CD4-positive, alpha-beta T cell treated with Interleukin-15 for 4 hours (primary cell): ENCODE data around the gene RNASE12.
"Not testable (repeated sequence)": the region's sequence is repeated elsewhere in the genome, so short reads cannot be mapped to it uniquely, and the experiment has no call there.

Experiments
- DNase-seq: peaks from one replicate; pipeline ENCODE4 v3.0.0-alpha.2; 2020; ENCODE audit warnings: low spot score

RNASE12 gene, protein sequence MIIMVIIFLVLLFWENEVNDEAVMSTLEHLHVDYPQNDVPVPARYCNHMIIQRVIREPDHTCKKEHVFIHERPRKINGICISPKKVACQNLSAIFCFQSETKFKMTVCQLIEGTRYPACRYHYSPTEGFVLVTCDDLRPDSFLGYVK

DNA sequence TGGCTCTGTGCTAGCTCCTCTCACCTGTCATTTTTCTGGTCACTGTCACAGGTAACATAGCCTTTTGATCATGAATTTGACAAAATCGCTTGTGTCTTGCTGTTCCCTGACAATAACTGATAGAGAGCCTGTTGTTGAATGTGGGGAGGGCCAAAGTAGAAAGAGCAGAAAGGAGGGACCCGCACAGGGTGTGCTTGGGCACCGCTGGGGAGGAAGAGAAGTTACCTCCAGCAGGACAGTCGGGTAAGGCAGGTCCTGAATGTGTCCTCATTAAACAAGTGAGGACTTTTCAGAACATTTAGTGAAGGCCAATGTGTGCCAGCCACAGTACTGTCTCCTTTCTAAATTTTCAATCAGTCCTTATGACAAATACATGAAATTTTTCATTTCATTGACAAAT is at the start of gene RNASE12:
Gene RNASE12, minus strand, starts transcription at position 142 of the 400 bp plus-strand sequence. CDS start 653 bp downstream, outside the sequence.
- DNase-seq, result no peak

DNA sequence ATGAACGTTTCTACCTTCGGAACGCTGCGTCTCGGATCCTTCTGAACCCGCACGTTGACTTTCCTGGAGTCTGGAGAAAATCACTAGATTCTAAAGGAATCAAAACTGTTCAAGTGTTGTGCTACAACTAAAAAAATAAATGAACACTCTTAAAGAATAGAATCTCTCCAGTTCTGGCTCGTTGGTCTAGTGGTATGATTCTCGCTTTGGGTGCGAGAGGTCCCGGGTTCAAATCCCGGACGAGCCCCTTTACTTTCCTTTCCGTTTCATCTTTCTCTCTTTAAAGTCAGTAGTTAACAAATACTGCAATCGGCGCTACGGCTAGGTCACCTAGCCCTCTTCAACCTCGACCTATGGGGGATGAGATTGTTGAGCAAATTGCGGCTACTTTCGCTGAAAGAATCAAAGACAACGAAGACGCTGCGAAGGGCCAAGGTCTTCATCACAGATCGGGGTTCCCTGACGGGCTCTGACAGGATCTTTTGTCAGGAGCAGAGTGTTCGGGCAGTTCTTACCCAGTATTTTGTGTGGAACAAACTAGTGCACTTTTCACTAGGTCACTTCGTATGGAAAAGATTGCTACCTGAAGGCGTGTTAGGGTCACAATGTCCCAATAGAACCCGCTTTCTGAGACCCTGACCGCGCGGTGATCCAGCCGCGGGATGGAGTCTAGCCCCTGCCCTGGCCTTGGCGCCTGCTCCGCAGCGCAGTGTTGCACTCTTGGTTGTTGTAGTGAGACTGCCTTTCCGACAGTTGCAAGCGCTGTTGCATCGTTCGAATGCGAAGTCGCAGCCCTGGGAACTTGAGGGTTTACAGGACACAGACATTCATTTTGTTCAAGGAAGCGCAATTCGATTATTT is 41.9 kb upstream of the RNASE12 start:
- peak; percentile 70 for DNase-seq

DNA sequence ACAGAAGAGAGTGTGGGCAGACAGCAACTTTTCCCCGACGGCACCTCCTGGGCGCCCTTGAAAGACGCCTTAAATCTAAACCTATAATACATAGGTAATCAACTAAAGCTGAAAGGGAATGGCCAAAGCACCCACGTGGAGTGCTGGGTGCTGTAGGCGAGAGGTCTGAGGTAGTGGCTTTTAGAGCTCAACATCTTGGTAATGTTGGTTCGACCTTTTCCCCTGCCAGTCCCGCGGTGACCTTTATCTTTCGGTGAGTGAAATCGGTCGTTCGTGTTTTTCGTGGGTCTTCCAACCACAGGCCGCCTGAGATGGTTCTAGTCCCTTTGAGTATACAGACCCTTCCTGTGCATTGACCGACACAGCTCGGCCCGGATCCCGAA is 41.3 kb upstream of the RNASE12 start:
- no peak for DNase-seq

DNA sequence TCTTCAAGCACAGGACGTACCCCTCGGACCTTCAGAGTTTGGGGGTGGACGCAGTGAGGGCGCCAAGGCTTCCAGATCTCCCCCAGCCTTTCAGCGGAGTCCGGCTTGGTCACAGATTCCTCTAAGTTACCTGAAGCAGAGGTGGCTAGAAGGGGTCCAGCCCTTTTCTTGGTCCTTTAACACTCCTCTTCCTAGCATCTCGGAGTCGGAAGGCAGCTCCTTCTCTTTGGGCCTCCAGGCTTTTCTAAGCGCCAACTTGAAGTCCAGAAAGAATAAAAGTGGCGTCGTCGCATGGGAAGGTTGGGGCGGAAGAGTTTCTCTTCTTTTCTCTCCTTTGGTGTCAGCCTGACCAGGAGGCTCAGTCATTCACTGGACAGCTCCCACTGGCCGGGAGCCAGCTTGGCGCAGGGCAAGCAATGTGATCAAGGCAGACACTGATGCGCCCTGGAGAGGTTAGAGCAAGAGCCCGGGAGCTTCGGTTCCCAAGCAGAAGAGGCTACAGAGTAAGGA is 40.8 kb upstream of the RNASE12 start:
- no peak for DNase-seq

DNA sequence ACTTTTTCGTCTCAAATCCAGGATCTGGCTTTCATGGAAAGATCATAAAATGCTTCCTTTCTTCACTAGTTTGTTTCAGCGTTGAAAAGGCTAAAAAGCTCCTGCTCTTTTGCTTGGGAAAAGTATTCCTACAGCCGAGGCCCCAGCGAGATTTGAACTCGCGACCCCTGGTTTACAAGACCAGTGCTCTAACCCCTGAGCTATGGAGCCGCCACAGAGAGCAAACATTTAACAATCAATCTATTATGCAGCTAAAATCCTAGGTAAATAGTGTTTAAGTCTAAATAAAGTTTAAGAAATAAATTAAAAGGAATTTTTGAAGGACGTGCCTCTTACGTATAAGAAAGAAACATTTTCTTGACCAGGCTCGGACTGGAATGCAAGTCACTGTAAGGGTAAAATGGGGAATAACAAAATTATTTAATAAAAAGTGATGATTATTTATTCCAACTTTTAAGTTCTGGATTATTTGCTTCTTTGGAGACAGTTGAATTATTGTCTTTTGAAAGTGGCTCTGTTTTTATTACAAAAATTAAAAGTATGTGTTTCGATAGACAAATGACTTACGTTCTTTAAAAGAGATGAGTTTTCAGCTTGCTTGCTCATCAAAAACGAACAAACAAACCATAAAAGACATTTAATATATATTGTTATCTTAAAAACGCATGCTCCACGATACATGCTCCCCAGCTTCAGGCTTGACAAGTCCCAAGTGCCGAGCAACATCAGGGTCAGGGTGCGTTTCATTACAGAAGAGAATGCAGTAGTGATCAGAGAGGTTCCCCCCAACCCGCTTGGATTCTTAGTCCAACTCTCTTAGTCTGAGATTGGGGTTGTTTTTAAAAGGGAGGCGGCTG is 40.1 kb upstream of the RNASE12 start:
- peak; percentile 48 for DNase-seq

DNA sequence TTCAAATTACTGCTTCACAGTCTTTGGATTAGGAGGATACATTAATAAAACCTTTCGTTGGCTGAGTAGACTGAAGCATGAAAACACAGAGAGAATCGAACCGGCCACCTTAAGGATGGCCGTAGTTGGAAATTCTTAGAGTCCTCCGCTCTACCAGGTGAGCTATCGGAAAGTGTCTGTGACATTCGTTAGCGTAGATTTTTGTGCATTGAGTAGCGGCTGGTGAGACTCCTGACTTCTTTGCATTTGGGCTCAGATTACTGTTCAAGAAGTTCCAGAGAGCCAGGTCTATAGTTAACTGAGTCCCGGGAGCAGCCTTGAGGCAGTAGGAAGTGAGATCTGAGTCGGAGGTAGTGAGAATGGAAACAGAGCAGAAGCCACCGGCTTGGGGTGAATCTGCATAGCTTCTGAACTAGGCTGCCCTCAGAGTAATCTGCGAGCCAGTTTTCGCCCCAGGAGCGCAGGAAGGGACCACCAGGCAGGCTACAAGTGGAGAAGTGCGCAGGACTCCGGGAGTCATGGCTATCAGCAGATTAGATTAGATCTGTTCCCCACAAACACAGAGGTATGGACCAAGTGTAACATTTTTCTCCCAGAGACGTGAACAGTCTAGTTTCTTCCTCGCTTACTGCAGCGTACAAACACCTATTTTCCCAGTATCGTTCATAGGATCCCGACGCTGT is 39.3 kb upstream of the RNASE12 start:
- DNase-seq, result peak; percentile 10

DNA sequence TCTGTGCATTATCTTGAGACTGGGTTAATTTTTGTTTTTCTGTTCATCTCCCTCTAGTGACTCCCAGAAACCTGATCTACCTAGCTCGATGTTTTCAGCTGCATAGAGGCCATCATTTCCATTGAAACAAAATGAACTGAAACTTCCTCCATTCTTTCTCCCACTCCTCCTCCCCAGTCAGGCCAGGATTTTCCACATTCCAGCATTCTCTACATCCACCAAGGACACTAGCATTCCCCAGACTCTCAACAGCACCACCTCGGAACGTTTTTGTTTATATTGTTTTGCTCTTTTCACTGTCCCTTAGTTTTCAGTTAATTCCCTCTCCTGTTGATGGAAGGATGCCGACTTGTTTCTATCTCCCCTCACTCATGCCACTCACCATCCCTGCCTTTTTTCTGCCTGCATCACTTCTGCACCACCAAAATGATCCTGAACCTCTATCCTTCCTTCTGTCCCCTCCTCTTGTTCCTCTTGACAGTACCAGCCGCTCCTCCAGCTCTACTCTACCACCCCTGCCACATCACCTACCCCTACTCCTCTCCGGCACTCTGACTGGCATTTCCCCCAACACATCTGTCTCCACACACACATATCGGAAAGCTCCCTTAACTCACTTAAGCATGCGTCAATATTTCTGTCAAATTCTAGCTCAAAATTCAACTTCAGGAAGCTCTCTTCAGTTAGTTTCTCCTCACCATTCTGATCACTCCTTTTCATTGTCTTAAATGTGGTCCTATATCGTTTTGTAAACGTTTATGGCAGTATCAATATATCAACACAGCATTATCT is 37.1 kb upstream of the RNASE12 start:
- DNase-seq, result no peak

DNA sequence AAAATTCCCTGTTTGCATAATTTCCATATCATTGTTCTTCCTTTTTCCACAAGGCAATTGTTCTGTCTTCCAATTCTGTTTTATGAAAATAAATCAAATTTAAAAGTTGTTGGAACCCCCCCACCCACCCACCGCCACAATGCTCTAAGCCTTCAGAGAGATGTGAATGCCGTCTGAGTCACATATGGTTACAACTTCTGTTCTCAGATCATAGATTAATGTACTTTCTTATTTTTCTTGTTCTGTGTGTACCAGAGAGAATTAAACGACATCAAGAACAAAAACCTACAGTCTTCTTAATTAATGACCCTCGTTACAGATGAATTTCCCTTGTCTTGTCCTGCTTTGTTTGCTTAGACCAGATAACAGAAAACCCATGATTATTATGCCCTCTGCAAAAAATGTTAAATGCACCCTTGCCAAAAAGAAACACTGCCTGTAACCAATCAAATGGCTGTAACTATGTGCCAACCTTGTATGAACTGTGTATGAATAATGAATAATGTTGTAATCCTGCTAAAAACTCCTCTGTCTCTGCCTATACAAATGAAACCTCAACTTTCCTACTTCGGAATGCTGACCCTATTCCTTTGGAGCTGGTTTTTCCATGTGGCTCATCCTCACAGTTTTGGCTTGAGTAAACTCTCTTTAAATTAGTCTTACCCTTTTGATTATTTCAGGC is 36.3 kb upstream of the RNASE12 start:
- no peak for DNase-seq

DNA sequence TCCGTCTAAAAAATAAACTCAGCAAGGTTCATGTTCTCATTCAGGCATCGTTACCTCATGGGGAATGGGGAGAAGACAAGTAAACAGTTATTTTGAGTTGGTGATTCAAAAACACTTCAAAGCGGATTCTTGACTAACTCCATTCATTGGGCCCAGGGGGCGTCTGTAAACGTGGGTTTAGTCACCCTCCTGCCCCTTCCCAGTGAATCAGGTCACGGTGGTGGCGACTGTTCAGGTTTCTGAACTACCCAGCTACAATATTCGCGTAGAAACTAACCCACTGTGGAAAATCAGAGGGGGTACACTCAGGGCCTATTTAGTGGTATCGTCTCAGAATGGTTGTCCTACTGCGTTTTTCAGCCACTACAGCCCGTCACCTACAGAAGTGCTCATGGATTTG is 35.1 kb upstream of the RNASE12 start:
- DNase-seq, result no peak

DNA sequence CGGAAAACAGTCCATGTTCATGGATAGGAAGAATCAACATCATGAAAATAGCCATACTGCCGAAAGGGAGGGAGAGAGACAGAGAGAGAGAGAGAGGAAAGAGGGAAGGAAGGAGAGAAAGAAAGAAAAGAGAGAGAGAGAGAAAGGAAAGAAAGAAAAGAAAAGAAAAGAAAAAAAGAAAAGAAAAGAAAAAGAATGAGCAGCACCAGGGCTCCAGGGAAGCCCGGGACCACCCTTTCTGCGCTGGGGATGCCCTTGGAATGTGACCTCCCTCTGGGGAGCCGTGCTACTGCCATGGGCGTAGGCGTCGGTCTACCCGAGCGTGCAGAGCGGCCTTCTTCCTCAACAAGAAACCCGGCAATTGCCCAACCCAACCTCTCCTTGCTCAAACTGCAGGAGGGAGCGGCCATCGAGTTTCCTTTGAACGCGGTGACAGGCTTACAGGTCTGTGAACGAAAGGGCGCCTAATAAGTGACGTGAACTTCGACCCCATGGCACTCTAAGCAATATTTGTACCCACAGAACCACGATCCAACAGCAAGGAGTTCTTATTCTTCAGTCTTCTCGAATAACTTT is 33.4 kb upstream of the RNASE12 start:
- DNase-seq, result peak; percentile 51

DNA sequence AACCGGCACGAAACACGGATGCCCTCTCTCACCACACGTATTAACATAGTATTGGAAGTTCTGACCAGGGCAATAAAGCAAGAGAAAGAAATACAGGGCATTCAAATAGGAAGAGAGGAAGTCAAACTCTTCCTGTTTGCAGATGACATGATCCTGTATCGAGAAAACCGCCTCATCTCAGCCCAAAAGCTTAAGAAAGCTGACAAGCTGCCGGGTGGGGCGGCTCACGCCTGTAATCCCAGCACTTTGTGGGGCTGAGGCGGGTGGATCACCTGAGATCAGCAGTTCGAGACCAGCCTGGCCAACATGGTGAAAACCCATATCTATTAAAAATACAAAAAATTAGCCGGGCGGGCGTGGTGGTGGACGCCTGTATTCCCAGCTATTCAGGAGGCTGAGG is 32.6 kb upstream of the RNASE12 start:
- no peak for DNase-seq

DNA sequence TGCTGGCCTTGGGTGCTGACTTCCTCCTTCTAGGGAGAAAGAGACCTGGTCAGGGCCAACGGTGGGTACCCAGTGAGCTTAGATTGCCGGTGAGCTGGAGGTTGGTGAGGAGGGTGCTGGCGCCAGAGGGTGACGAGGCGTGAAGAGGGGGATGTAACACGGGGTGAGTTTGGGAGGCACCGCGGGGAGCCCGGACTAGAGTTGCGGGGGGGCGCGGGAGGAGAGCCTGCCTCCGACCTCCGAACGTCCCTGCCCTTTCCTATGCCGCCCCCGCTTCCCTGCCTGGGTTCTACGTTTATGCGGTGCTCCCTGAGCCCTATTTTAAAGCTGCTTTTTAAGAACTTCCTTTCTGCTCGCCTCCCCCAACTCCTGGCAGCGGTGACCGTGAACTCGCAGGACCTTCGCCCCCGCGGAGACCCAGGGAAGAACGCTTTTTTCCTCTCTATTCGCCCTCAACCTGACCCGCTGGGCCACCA is 31.7 kb upstream of the RNASE12 start:
- DNase-seq, result no peak

DNA sequence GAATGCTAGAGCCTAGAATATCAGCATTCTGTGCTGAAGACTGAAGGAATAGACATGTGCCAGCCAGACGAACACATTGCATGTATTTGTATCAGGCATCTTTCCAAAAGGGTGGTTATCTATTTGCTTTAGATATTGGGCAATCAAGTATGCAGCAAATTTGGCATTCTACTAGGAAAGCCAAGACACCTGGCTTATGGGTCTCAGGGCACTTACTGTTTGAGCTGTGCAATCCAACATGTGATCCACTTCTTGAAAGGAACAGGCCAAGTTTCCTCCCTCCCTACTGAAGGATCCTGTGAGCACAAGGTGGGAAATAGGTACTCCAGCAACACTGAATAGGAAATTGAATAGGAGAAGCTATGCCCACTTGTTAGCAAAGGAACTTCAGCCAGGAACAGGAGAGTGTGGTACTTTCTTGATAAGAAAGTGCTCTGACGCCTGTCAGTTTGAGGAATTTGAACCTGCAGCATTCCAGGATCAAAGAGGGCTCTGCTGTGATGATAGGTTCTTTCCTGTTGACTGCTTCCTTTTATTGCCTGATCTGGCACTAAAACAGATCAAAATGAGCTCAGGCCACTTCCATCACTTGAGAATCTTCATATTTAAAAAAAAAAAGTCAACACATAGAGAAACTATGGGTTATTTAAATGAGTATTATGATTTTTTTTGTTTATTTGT is 29.8 kb upstream of the RNASE12 start:
- no peak for DNase-seq

DNA sequence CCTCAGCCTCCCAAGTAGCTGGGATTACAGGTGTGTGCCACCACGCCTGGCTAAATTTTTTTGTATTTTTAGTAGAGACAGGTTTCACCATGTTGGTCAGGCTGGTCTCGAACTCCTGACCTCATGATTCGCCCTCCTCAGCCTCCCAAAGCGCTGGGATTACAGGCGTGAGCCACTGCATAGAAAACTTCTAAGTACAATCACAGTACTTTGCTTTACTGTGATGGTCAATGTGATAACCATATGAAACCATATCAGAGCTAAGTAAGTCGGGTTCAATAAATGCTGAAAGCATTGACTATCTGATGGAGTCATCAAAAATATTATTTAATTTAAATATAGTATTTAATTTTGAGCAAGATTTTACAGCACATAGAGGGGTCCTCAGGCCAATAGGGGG is 28.5 kb upstream of the RNASE12 start:
- not testable (repeated sequence) for DNase-seq

DNA sequence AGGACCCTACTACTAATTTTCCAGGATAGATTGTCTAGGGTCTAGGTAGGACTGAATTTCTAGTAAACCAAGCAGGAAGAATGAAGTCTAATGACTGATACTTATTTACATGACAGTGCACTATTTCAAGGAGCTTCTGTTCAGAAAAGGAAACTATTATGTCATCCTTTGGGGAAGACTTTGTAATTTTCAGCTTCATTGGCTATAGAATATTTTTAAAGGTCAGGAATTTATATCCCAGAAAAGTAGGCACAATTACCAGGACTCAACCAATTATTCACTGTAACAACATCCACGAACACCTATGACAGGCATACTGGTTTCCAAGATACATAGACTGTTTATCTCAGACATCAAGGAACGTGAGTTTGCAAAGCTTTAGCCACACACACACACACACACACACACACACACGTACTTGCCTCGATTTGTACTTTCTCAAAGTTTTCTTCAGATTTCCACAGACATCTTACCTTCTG is 27.1 kb upstream of the RNASE12 start:
- no peak for DNase-seq

DNA sequence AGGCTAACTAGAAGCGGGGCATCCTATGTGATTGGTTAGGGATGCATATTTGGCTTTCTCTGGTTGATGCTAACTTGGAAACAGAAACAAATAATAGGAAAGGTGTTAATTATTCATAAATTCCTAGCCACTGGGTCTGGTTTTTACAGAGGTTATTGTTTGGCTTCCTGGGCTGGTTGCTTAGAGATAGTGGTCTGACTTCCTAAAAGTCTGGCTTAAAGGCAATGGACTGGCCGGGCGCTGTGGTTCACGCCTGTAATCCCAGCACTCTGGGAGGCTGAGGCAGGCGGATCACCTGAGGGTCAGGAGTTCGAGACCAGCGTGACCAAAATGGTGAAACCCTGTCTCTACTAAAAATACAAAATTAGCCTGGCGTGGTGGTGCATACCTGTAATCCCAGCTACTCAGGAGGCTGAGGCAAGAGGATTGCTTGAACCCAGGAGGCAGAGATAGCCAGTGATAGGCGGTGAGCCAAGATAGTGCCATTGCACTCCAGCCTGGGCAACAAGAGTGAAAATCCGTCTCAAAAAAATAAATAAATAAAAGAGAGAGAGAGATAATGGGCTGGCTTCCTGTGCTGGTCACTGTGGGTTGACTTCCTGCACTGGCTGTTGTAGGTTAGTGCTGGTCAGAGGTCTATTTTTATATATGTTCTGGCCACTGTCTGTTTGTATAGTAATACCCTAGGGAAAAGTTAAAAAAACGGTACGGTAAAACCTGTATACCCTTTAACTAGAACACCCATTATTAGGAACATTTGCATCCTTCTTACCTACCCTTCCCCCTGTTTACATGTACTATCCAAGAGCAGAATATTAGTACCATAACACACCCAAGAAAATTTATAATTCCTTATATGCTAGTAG is 26.2 kb upstream of the RNASE12 start:
- no peak for DNase-seq

DNA sequence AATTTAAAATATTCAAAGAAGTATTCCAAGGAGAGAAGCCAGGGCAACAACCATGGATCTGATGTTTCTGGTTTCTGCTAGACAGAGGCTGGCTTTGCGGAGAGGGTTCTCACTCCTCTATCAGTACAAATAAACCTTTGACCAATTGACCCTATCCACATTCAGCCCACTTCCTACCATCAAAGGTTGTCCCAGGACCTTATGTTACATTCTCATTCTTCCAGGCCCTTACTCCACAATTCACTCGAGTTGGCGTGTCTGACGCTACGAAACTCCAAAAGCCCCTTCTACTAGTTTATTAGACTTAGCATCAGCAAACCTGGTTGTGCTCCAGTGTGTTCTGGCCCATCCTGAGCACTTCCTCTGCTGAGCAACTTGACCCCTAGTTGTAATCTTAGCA is 24.8 kb upstream of the RNASE12 start:
- DNase-seq, result no peak
